SU-DHL-6 (cell line): ENCODE measurements around the gene STYXL1.

ENCODE experiments used
- CTCF ChIP-seq: fragments of 200-600 bp; sonication (generic); IDR thresholded peaks from one replicate; pipeline ENCODE4 v1.5.1; 2017; ENCODE audit warnings: antibody characterized with exemption, mild to moderate bottlenecking, low read length, moderate library complexity; ENCODE audit not compliant: insufficient read depth, poor library complexity, severe bottlenecking
- EZH2phosphoT487 ChIP-seq: fragments of 200-600 bp; sonication (generic), shearing (Covaris generic); conservative IDR thresholded peaks from 2 replicates; pipeline ENCODE4 v1.6.1; 2018; ENCODE audit warnings: mild to moderate bottlenecking, antibody characterized with exemption, low read length, moderate library complexity, mixed read lengths

DNA sequence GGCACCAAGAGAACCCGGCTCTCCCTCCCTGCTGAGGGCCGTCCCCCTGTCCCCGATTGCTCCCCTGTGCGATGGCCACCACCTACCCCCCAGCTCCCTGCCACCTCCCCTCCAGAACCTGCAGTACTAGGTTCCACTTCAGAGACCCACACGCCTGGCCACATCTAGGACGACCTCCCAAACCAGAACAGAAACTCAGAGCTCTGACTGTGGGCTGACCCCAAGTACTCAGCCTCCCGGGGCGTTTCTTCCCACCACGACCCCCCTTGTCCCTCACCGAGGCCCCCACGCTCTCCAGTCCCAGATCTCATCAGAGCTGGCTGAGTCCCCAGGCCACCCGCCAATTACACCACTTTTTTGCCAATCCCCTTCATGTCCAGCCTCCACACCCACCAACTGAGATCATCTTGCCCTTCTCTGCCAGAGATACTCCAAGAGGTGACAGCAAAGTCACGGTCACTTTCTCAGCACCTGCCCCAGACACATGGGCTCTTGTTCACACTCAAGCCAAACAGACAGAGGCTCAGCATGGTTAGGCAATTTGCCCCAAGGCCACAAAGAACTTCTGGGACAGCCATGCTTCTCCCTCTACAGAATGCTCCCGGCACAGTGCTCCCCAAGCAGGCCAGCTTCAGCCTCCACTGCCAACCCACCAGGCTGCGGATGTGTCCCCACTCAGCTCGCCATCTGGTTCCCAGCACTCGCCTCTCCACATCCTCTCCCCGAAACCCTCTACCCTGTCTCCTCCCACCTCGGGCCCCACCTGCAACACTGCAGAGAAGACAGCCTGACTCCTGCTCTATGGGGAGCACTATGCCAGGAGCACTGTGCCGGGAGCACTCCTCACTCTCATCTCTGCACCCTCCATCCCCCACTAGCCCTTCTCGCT lies 58.1 kb downstream of the STYXL1 start:
- TF ChIP-seq CTCF (no peak), EZH2phosphoT487 (no peak)
